HepG2 (cell line): ENCODE results near the gene WDR59. TPM values are rescaled to one million over a fixed set of nuclear protein-coding genes. Genes with fewer than 3 reads are reported as not detected.

ENCODE experiments used
- DMAP1 ChIP-seq: IDR thresholded peaks from 2 replicates; pipeline ENCODE4 v1.6.1; 2016
- FOSL2 ChIP-seq: sonication (generic); formaldehyde crosslinking; IDR thresholded peaks from 2 replicates; pipeline ENCODE4 v1.4.0; 2020; ENCODE audit warnings: missing genetic modification reagents
- FOXK2 ChIP-seq: fragments of 450-650 bp; IDR thresholded peaks from 2 replicates; pipeline ENCODE4 v1.6.1; 2016
- HMG20B ChIP-seq: conservative IDR thresholded peaks from 2 replicates; pipeline ENCODE4 v1.6.1; 2016; ENCODE audit warnings: missing genetic modification reagents, missing compliant biosample characterization
- HOXA7 ChIP-seq: sonication (generic); formaldehyde crosslinking; IDR thresholded peaks from 2 replicates; pipeline ENCODE4 v1.8.1; 2022; ENCODE audit warnings: mild to moderate bottlenecking, missing genetic modification reagents, moderate library complexity
- IRF9 ChIP-seq: sonication (generic); formaldehyde crosslinking; IDR thresholded peaks from 2 replicates; pipeline ENCODE4 v1.8.0; 2022; ENCODE audit warnings: missing genetic modification reagents, mild to moderate bottlenecking, borderline replicate concordance
- KLF11 ChIP-seq: IDR thresholded peaks from 2 replicates; pipeline ENCODE4 v1.6.1; 2016; ENCODE audit warnings: missing compliant biosample characterization
- MTF1 ChIP-seq: sonication (generic); formaldehyde crosslinking; IDR thresholded peaks from 2 replicates; pipeline ENCODE4 v1.5.0; 2020; ENCODE audit warnings: missing genetic modification reagents
- POGZ ChIP-seq: sonication (generic); formaldehyde crosslinking; IDR thresholded peaks from 2 replicates; pipeline ENCODE4 v1.4.0; 2020; ENCODE audit warnings: mild to moderate bottlenecking, missing genetic modification reagents
- RAD21 ChIP-seq: fragments of 450-650 bp; formaldehyde crosslinking; IDR thresholded peaks from 2 replicates; pipeline ENCODE4 v1.5.0; 2020; ENCODE audit warnings: mild to moderate bottlenecking
- RFXAP ChIP-seq: sonication (generic); formaldehyde crosslinking; IDR thresholded peaks from 2 replicates; pipeline ENCODE4 v1.4.0; 2020; ENCODE audit warnings: missing genetic modification reagents, borderline replicate concordance
- STAT6 ChIP-seq: sonication (generic); formaldehyde crosslinking; IDR thresholded peaks from 2 replicates; pipeline ENCODE4 v1.4.0; 2020; ENCODE audit warnings: missing genetic modification reagents, mild to moderate bottlenecking, borderline replicate concordance
- SUZ12 ChIP-seq: fragments of 150-350 bp; IDR thresholded peaks from 2 replicates; pipeline ENCODE4 v1.6.1; 2014; ENCODE audit warnings: low read depth, low read length
- U2AF1 ChIP-seq: fragments of 200-400 bp; formaldehyde crosslinking; optimal IDR thresholded peaks from 2 replicates; pipeline ENCODE3; 2017; ENCODE audit warnings: mild to moderate bottlenecking, low read depth, low read length
- ZFP41 ChIP-seq: sonication (generic); formaldehyde crosslinking; IDR thresholded peaks from 2 replicates; pipeline ENCODE4 v1.4.0; 2020; ENCODE audit warnings: mild to moderate bottlenecking, missing genetic modification reagents, borderline replicate concordance
- ZFYVE20 ChIP-seq: sonication (generic); formaldehyde crosslinking; IDR thresholded peaks from 2 replicates; pipeline ENCODE4 v1.8.0; 2023; ENCODE audit warnings: low read depth, mild to moderate bottlenecking, moderate library complexity, missing genetic modification reagents, borderline replicate concordance
- ZNF264 ChIP-seq: sonication (generic); formaldehyde crosslinking; IDR thresholded peaks from 2 replicates; pipeline ENCODE4 v1.4.0; 2020; ENCODE audit warnings: missing genetic modification reagents
- ZNF558 ChIP-seq: sonication (generic); formaldehyde crosslinking; IDR thresholded peaks from 2 replicates; pipeline ENCODE4 v1.9.0; 2022; ENCODE audit warnings: mild to moderate bottlenecking, missing genetic modification reagents, borderline replicate concordance
- ZNF619 ChIP-seq: sonication (generic); formaldehyde crosslinking; IDR thresholded peaks from 2 replicates; pipeline ENCODE4 v1.4.0; 2020; ENCODE audit warnings: mild to moderate bottlenecking, missing genetic modification reagents
- ZNF674 ChIP-seq: sonication (generic); formaldehyde crosslinking; IDR thresholded peaks from 2 replicates; pipeline ENCODE4 v1.5.0; 2020; ENCODE audit warnings: low read depth, mild to moderate bottlenecking, missing genetic modification reagents
- ZNF773 ChIP-seq: sonication (generic); formaldehyde crosslinking; IDR thresholded peaks from 2 replicates; pipeline ENCODE4 v1.4.0; 2020; ENCODE audit warnings: missing genetic modification reagents, borderline replicate concordance
- polyA plus RNA-seq, 8 experiments: library from polyadenylated mRNA; depleted of rRNA in 3 of 8; stranded (reverse) in 7 of 8; unstranded in 1 of 8; fragments of >200 nt; fragmentation: Illumina TruSeq in 4 of 8; extraction: Trizol in 4 of 8; gene quantifications; 2 replicates each; pipeline versions ENCODE4 v1.2.1 to v1.2.3, GENCODE V29; 2011 to 2016; ENCODE audit warnings: low read depth in 4 of 8, missing spikeins in 1 of 8, mixed read lengths in 1 of 8; ENCODE audit not compliant: insufficient read depth in 1 of 8
- total RNA-seq, 5 experiments: library from RNA; depleted of rRNA; stranded (reverse); fragments of >200 nt; fragmentation: Illumina TruSeq; extraction: Trizol; gene quantifications; 2 replicates each; pipeline ENCODE4 v1.2.3, GENCODE V29; 2016; ENCODE audit warnings: low read depth in 1 of 5
- TF ChIP-seq, protein P1 (sequence below): fragments of 450-650 bp; IDR thresholded peaks from 2 replicates; pipeline ENCODE4 v1.6.1; 2017; ENCODE audit warnings: mild to moderate bottlenecking
- TF ChIP-seq, protein P2 (sequence below): sonication (generic); formaldehyde crosslinking; IDR thresholded peaks from 2 replicates; pipeline ENCODE4 v1.4.0; 2020; ENCODE audit warnings: missing genetic modification reagents

WDR59 gene
- total and polyA plus RNA-seq, 2 of the 13 experiments (the other 11 are each of a cell fraction or from before 2014, with no cell fraction given): 65.2 to 306 TPM

GRCh38 chr16:74922150-74923138 is 62.5 kb downstream of the WDR59 start (continued):
- TF ChIP-seq ZNF773: no peak
- no peak for TF ChIP-seq ZFYVE20
- no peak for TF ChIP-seq POGZ (CRISPR knock-in tag)
- no peak for TF ChIP-seq SUZ12
- no peak for TF ChIP-seq RFXAP
- TF ChIP-seq, protein P1, sequence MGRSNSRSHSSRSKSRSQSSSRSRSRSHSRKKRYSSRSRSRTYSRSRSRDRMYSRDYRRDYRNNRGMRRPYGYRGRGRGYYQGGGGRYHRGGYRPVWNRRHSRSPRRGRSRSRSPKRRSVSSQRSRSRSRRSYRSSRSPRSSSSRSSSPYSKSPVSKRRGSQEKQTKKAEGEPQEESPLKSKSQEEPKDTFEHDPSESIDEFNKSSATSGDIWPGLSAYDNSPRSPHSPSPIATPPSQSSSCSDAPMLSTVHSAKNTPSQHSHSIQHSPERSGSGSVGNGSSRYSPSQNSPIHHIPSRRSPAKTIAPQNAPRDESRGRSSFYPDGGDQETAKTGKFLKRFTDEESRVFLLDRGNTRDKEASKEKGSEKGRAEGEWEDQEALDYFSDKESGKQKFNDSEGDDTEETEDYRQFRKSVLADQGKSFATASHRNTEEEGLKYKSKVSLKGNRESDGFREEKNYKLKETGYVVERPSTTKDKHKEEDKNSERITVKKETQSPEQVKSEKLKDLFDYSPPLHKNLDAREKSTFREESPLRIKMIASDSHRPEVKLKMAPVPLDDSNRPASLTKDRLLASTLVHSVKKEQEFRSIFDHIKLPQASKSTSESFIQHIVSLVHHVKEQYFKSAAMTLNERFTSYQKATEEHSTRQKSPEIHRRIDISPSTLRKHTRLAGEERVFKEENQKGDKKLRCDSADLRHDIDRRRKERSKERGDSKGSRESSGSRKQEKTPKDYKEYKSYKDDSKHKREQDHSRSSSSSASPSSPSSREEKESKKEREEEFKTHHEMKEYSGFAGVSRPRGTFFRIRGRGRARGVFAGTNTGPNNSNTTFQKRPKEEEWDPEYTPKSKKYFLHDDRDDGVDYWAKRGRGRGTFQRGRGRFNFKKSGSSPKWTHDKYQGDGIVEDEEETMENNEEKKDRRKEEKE: no peak
- 0 out of 2 replicates have a peak, but pooled peaks have one; percentile 25 for TF ChIP-seq DMAP1 (CRISPR knock-in tag)
- no peak for TF ChIP-seq STAT6 (CRISPR knock-in tag)
- TF ChIP-seq, protein P2, sequence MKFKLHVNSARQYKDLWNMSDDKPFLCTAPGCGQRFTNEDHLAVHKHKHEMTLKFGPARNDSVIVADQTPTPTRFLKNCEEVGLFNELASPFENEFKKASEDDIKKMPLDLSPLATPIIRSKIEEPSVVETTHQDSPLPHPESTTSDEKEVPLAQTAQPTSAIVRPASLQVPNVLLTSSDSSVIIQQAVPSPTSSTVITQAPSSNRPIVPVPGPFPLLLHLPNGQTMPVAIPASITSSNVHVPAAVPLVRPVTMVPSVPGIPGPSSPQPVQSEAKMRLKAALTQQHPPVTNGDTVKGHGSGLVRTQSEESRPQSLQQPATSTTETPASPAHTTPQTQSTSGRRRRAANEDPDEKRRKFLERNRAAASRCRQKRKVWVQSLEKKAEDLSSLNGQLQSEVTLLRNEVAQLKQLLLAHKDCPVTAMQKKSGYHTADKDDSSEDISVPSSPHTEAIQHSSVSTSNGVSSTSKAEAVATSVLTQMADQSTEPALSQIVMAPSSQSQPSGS (CRISPR knock-in tag): 0 out of 2 replicates have a peak, but pooled peaks have one; percentile 16
- no peak for TF ChIP-seq HMG20B (CRISPR knock-in tag)
- TF ChIP-seq U2AF1: no peak
- no peak for TF ChIP-seq ZNF558 (CRISPR knock-in tag)
- TF ChIP-seq RAD21 (CRISPR knock-in tag): peak; percentile 26; the same call in 1 of the 2 replicates
- no peak for TF ChIP-seq ZNF674 (CRISPR knock-in tag)
- no peak for TF ChIP-seq HOXA7 (CRISPR knock-in tag)
- TF ChIP-seq ZNF619 (CRISPR knock-in tag): no peak
- TF ChIP-seq ZFP41 (CRISPR knock-in tag): no peak
- no peak for TF ChIP-seq MTF1 (CRISPR knock-in tag)
- TF ChIP-seq KLF11 (CRISPR knock-in tag): no peak
- 0 out of 2 replicates have a peak, but pooled peaks have one; percentile 65 for TF ChIP-seq ZNF264 (CRISPR knock-in tag)
- TF ChIP-seq FOXK2: no peak
- no peak for TF ChIP-seq IRF9 (CRISPR knock-in tag)
- no peak for TF ChIP-seq FOSL2 (CRISPR knock-in tag)
